ENCODE data around the gene TTC33. TPM values are rescaled to one million over a fixed set of nuclear protein-coding genes. Genes with fewer than 3 reads are reported as not detected.

TTC33 gene
- polyA plus RNA-seq, 1 of the 3 experiments (the other 2 are of a cell fraction) = 2.2 TPM

DNA sequence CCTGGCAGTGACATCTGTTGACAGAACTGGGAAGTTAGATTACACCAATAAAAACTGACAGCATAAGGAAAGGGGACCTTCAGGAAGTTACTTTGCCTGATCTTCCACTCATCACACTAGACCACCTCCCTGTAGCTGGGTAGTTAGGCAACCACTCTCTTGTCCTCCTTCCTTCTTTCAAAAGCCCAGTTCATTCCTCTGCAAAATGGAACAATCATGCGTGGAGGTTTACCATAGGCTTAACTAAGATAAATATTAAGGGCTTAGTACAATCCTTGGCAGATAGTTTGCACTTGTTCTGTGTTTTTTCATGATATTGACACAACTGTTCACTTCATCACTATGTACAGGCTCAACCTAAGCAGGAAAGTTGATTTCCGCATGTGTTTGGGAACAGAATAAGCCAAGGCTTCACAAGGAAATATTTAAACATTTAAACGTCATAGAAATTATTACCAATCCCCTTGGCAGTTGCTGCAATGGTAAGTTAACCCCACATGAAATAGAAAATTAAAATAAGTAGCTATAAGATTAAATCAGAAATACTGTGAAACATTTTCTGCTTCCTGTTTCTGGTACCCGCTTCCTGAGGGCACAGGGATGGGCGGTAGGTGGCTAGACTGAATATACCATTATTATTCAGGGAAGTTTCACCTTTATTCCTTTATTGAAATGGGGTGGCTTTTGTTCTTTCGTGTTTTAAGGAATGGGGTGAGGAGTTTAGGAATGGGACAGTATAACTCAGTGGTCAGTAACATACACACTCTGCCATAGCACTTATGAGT is 86.0 kb downstream of the TTC33 start:
- no peaks in the 10 kb centered on the region for H3K4me1 ChIP-seq (ENCODE audit: control insufficient read depth in 1 of 2, insufficient read depth in 2 of 2, low read depth in 1 of 2, low read length in 1 of 2)
- ChIA-PET CTCF (interaction anchor here (0.6 to 1.2 kb wide), 2 partner anchors 19 to 1175 kb away, joined by 3 read pairs; no protein-coding TSS in a partner anchor), POLR2A (no interaction called here)
- WGBS (ENCODE audit: low lambda C conversion rate) = 33% methylated on average over 6 of the region's 6 CpGs
- no peak overlapping the region for H3K4me3 ChIP-seq (ENCODE audit: low read depth in 2 of 2, low read length in 1 of 2)
- H3K36me3 ChIP-seq (replicated peaks in 1 of 2; ENCODE audit: control insufficient read depth in 1 of 2, insufficient read depth in 2 of 2, low read length in 1 of 2) = no peaks in the 10 kb centered on the region
- H3K9ac ChIP-seq = no peak overlapping the region
- H3K27ac ChIP-seq (ENCODE audit: low read depth in 2 of 2, low read length in 1 of 2) = no peak overlapping the region
- DNase-seq = no peak
- H3K9me3 ChIP-seq = no peaks in the 10 kb centered on the region
- H3K79me2 ChIP-seq (ENCODE audit: insufficient read depth) = no peaks in the 10 kb centered on the region
- H3K4me2 ChIP-seq = no peak overlapping the region
- TF ChIP-seq FOXJ3 (CRISPR knock-in tag; IDR thresholded peaks at IDR 0.05) (no peak), NFIC (IDR thresholded peaks at IDR 0.05; ENCODE audit: borderline replicate concordance) (no peak), RAD21 (IDR thresholded peaks at IDR 0.05; ENCODE audit: low read length) (no peak), MXI1 (IDR thresholded peaks at IDR 0.05; ENCODE audit: low read depth, low read length) (no peak), RFX5 (IDR thresholded peaks at IDR 0.05; ENCODE audit: low read length) (no peak)
- H2AFZ ChIP-seq (ENCODE audit: low read depth) = no peak overlapping the region
- no peaks in the 10 kb centered on the region for H4K20me1 ChIP-seq (ENCODE audit: insufficient read depth)
- no peaks in the 10 kb centered on the region for H3F3A ChIP-seq (replicated peaks; ENCODE audit: insufficient read depth)
- no peaks in the 10 kb centered on the region for H3K9me2 ChIP-seq
- H3K27me3 ChIP-seq (ENCODE audit: insufficient read depth) = peaks cover 23% of the 10 kb centered on the region

DNA sequence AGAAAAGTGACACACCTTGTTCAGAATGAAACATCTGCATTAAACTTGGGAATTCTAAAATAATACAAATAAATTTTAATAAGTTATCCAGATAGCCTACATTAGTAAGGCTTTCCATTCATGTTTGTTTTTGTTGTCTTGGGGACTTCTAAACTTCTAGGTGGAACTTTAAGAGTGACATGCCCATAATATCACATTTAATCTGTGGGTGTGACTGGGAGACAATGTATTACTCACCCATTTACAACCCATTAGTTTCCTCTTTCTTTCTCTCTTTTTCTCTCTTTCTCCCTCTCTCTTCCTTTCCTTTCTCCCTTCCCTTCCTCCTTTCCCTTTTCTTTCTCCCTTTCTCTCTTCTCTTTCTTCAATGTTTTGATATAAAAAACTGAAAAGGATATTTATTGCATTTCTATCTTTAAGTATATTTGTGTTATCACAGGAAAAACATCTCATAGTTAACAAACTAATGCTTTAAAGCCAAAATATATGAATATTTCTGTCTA is 88.5 kb downstream of the TTC33 start:
- Histone ChIP-seq H3K4me3 (ENCODE audit: low read depth in 2 of 2, low read length in 1 of 2) (no peak overlapping the region), H3K4me2 (no peak overlapping the region), H3K79me2 (ENCODE audit: insufficient read depth) (no peaks in the 10 kb centered on the region), H2AFZ (ENCODE audit: low read depth) (no peak overlapping the region), H3K4me1 (ENCODE audit: control insufficient read depth in 1 of 2, insufficient read depth in 2 of 2, low read depth in 1 of 2, low read length in 1 of 2) (no peaks in the 10 kb centered on the region), H3K27ac (ENCODE audit: low read depth in 2 of 2, low read length in 1 of 2) (no peak overlapping the region), H3K9me3 (no peaks in the 10 kb centered on the region), H4K20me1 (ENCODE audit: insufficient read depth) (no peaks in the 10 kb centered on the region), H3K9ac (no peak overlapping the region), H3K27me3 (ENCODE audit: insufficient read depth) (peaks cover 13% of the 10 kb centered on the region), H3K9me2 (no peaks in the 10 kb centered on the region), H3F3A (replicated peaks; ENCODE audit: insufficient read depth) (no peaks in the 10 kb centered on the region), H3K36me3 (replicated peaks in 1 of 2; ENCODE audit: control insufficient read depth in 1 of 2, insufficient read depth in 2 of 2, low read length in 1 of 2) (no peaks in the 10 kb centered on the region)
- no peak for DNase-seq
- POLR2A ChIA-PET = no interaction called here
- CTCF ChIA-PET = no interaction called here
- TF ChIP-seq EZH2phosphoT487 (IDR thresholded peaks at IDR 0.05; ENCODE audit: borderline replicate concordance, low read depth) (no peak), JUND (IDR thresholded peaks at IDR 0.05) (no peak), FOSL2 (IDR thresholded peaks at IDR 0.05; ENCODE audit: borderline replicate concordance, low read depth) (no peak), EP300 (IDR thresholded peaks at IDR 0.05; ENCODE audit: borderline replicate concordance in 1 of 2, low read depth in 1 of 2, low read length in 1 of 2) (no peak)
- TF ChIP-seq, protein P1, sequence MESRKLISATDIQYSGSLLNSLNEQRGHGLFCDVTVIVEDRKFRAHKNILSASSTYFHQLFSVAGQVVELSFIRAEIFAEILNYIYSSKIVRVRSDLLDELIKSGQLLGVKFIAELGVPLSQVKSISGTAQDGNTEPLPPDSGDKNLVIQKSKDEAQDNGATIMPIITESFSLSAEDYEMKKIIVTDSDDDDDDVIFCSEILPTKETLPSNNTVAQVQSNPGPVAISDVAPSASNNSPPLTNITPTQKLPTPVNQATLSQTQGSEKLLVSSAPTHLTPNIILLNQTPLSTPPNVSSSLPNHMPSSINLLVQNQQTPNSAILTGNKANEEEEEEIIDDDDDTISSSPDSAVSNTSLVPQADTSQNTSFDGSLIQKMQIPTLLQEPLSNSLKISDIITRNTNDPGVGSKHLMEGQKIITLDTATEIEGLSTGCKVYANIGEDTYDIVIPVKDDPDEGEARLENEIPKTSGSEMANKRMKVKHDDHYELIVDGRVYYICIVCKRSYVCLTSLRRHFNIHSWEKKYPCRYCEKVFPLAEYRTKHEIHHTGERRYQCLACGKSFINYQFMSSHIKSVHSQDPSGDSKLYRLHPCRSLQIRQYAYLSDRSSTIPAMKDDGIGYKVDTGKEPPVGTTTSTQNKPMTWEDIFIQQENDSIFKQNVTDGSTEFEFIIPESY (IDR thresholded peaks at IDR 0.05; ENCODE audit: borderline replicate concordance, low read depth) = no peak
- TF ChIP-seq, protein P2, sequence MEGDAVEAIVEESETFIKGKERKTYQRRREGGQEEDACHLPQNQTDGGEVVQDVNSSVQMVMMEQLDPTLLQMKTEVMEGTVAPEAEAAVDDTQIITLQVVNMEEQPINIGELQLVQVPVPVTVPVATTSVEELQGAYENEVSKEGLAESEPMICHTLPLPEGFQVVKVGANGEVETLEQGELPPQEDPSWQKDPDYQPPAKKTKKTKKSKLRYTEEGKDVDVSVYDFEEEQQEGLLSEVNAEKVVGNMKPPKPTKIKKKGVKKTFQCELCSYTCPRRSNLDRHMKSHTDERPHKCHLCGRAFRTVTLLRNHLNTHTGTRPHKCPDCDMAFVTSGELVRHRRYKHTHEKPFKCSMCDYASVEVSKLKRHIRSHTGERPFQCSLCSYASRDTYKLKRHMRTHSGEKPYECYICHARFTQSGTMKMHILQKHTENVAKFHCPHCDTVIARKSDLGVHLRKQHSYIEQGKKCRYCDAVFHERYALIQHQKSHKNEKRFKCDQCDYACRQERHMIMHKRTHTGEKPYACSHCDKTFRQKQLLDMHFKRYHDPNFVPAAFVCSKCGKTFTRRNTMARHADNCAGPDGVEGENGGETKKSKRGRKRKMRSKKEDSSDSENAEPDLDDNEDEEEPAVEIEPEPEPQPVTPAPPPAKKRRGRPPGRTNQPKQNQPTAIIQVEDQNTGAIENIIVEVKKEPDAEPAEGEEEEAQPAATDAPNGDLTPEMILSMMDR (IDR thresholded peaks at IDR 0.05) = no peak
- TF ChIP-seq, protein P3, sequence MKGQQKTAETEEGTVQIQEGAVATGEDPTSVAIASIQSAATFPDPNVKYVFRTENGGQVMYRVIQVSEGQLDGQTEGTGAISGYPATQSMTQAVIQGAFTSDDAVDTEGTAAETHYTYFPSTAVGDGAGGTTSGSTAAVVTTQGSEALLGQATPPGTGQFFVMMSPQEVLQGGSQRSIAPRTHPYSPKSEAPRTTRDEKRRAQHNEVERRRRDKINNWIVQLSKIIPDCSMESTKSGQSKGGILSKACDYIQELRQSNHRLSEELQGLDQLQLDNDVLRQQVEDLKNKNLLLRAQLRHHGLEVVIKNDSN (IDR thresholded peaks at IDR 0.05; ENCODE audit: borderline replicate concordance, low read depth) = no peak

Data from SK-N-SH (cell line).